Measurements from ENCODE around the gene PARD3.

GRCh38 chr10:34757933-34758332 lies 57.2 kb downstream of the PARD3 start:
- TF ChIP-seq, protein P1, sequence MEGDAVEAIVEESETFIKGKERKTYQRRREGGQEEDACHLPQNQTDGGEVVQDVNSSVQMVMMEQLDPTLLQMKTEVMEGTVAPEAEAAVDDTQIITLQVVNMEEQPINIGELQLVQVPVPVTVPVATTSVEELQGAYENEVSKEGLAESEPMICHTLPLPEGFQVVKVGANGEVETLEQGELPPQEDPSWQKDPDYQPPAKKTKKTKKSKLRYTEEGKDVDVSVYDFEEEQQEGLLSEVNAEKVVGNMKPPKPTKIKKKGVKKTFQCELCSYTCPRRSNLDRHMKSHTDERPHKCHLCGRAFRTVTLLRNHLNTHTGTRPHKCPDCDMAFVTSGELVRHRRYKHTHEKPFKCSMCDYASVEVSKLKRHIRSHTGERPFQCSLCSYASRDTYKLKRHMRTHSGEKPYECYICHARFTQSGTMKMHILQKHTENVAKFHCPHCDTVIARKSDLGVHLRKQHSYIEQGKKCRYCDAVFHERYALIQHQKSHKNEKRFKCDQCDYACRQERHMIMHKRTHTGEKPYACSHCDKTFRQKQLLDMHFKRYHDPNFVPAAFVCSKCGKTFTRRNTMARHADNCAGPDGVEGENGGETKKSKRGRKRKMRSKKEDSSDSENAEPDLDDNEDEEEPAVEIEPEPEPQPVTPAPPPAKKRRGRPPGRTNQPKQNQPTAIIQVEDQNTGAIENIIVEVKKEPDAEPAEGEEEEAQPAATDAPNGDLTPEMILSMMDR (conservative IDR thresholded peaks at IDR 0.05; ENCODE audit: low read length) = no peak
- TF ChIP-seq EZH2phosphoT487 (IDR thresholded peaks at IDR 0.05; ENCODE audit: borderline replicate concordance) = no peak

Measured in Loucy (cell line).